ENCODE results near the gene CCT6A.
"Not testable (repeated sequence)": the region's sequence is repeated elsewhere in the genome, so short reads cannot be mapped to it uniquely, and the experiment has no call there.

DNA sequence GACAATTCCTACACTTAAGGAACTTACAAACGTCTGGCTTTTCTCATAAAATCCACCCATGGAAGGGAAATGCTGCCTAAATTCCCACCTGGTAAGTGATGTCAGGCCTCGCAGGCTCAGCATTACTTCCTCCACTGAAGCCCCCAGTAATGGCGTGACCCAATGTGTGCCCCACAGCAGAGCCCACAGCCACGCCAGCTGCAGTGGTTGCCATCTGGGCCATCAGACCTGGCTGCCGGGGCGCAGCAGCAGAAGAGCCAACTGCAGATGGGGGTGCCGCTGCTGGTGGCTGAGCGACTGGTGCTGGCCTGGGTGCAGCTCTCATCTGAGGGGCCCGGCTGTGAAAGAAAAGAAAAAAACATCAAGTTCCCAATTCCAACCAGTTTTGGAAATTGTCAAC is 52.6 kb downstream of the CCT6A start:
- not testable (repeated sequence) for TF ChIP-seq BCL6 (CRISPR knock-in tag; IDR thresholded peaks at IDR 0.05); ATF1 (CRISPR knock-in tag; IDR thresholded peaks at IDR 0.05); ATF1 (tag; IDR thresholded peaks at IDR 0.05); NFIC (IDR thresholded peaks at IDR 0.05); STAG1 (CRISPR knock-in tag; IDR thresholded peaks at IDR 0.05; ENCODE audit: borderline replicate concordance)
